Stimulated activated naive B cell treated with anti-CD40 and anti-IgM and Interleukin-4, amounts not matched to agents 10 μg/mL and 1 μg/mL and 100 μg/mL, for 72 hours (primary cell): ENCODE results near the gene CD300LG.

Source experiments
- ATAC-seq, 2 donors: fragments of 150-1000 bp; cut with Tn5 transposase; replicated peaks; 2 replicates each; pipeline ENCODE4 v1.10.0; 2021; ENCODE audit warnings: moderate library complexity in 1 of 2
- DNase-seq: peaks from one replicate; pipeline ENCODE4 v3.0.0; 2021
- H3K27ac Mint-ChIP-seq: one replicate; pipeline ENCODE4 v1.8.0; 2022; ENCODE audit warnings: mild to moderate bottlenecking, mixed read lengths
- H3K27me3 Mint-ChIP-seq, 2 donors: one replicate each; pipeline ENCODE4 v1.8.0; 2022; ENCODE audit warnings: mixed read lengths in 2 of 2
- H3K36me3 Mint-ChIP-seq, 2 donors: one replicate each; pipeline ENCODE4 v1.8.0; 2022; ENCODE audit warnings: mixed read lengths in 2 of 2, mild to moderate bottlenecking in 1 of 2
- H3K4me1 Mint-ChIP-seq, 2 donors: one replicate each; pipeline ENCODE4 v1.8.0; 2022; ENCODE audit warnings: mixed read lengths in 2 of 2, mild to moderate bottlenecking in 1 of 2
- H3K4me3 Mint-ChIP-seq, 2 donors: one replicate each; pipeline ENCODE4 v1.8.0; 2022; ENCODE audit warnings: mild to moderate bottlenecking in 2 of 2, mixed read lengths in 2 of 2, moderate library complexity in 1 of 2
- H3K9me3 Mint-ChIP-seq, 2 donors: one replicate each; pipeline ENCODE4 v1.8.0; 2022; ENCODE audit warnings: mixed read lengths in 2 of 2, mild to moderate bottlenecking in 1 of 2

The CD300LG gene

GRCh38 chr17:43871946-43872690 is 25.1 kb downstream of the CD300LG start:
- Mint-ChIP-seq H3K27ac (no peak overlapping the region), H3K9me3 (peaks cover 0 to 4% of the 10 kb centered on the region in 2 donors), H3K27me3 (peaks cover 44 to 46% of the 10 kb centered on the region in 2 donors), H3K36me3 (no peaks in the 10 kb centered on the region), H3K4me1 (peaks cover 6 to 11% of the 10 kb centered on the region in 2 donors), H3K4me3 (no peak overlapping the region)
- no peak for ATAC-seq
- DNase-seq: no peak

- peaks cover 6 to 9% of the 10 kb centered on the region in 2 donors for H3K4me1 Mint-ChIP-seq
- H3K27ac Mint-ChIP-seq: no peak overlapping the region
- no peak for DNase-seq
- no peaks in the 10 kb centered on the region for H3K36me3 Mint-ChIP-seq
- no peak overlapping the region for H3K4me3 Mint-ChIP-seq
- peaks cover 0 to 4% of the 10 kb centered on the region in 2 donors for H3K9me3 Mint-ChIP-seq
- no peak for ATAC-seq
- peaks cover 37 to 40% of the 10 kb centered on the region in 2 donors for H3K27me3 Mint-ChIP-seq
These were observed 26.1 kb downstream of the CD300LG start for GRCh38 chr17:43873091-43873490.

- H3K4me1 Mint-ChIP-seq: peaks cover 2 to 5% of the 10 kb centered on the region in 2 donors
- DNase-seq (no peak), ATAC-seq (no peak)
- peaks cover 34 to 36% of the 10 kb centered on the region in 2 donors for H3K27me3 Mint-ChIP-seq
- H3K27ac Mint-ChIP-seq: no peak overlapping the region
- peaks cover 0 to under 1% of the 10 kb centered on the region in 2 donors for H3K9me3 Mint-ChIP-seq
- H3K4me3 Mint-ChIP-seq: no peak overlapping the region
- H3K36me3 Mint-ChIP-seq: no peaks in the 10 kb centered on the region
These were observed 26.8 kb downstream of the CD300LG start for GRCh38 chr17:43873815-43874214.

GRCh38 chr17:43874293-43874692 is 27.3 kb downstream of the CD300LG start:
- Mint-ChIP-seq H3K4me1 (peaks cover 5 to 6% of the 10 kb centered on the region in 2 donors), H3K4me3 (no peak overlapping the region), H3K36me3 (no peaks in the 10 kb centered on the region), H3K9me3 (no peaks in the 10 kb centered on the region), H3K27ac (no peak overlapping the region), H3K27me3 (peaks cover 38 to 39% of the 10 kb centered on the region in 2 donors)
- DNase-seq: no peak
- ATAC-seq: no peak

- Mint-ChIP-seq H3K36me3 (no peaks in the 10 kb centered on the region), H3K4me3 (no peak overlapping the region), H3K9me3 (no peaks in the 10 kb centered on the region), H3K4me1 (peaks cover 5 to 6% of the 10 kb centered on the region in 2 donors), H3K27ac (no peak overlapping the region), H3K27me3 (peaks cover 38 to 44% of the 10 kb centered on the region in 2 donors)
- DNase-seq: no peak
- peak; percentile 55 to 60 for ATAC-seq
These were observed 28.6 kb downstream of the CD300LG start for GRCh38 chr17:43875476-43876147.

- peaks cover 5 to 6% of the 10 kb centered on the region in 2 donors for H3K4me1 Mint-ChIP-seq
- no peak overlapping the region for H3K4me3 Mint-ChIP-seq
- no peak overlapping the region for H3K27ac Mint-ChIP-seq
- H3K36me3 Mint-ChIP-seq: no peaks in the 10 kb centered on the region
- peaks cover 33 to 46% of the 10 kb centered on the region in 2 donors for H3K27me3 Mint-ChIP-seq
- no peaks in the 10 kb centered on the region for H3K9me3 Mint-ChIP-seq
- ATAC-seq: no peak
- no peak for DNase-seq
These were observed 30.1 kb downstream of the CD300LG start for GRCh38 chr17:43877031-43877430.

GRCh38 chr17:43877451-43878155 is 30.6 kb downstream of the CD300LG start:
- Mint-ChIP-seq H3K27me3 (peaks cover 29 to 49% of the 10 kb centered on the region in 2 donors), H3K9me3 (no peaks in the 10 kb centered on the region), H3K27ac (no peak overlapping the region), H3K36me3 (no peaks in the 10 kb centered on the region), H3K4me1 (peaks cover 3 to 5% of the 10 kb centered on the region in 2 donors), H3K4me3 (no peak overlapping the region)
- ATAC-seq: no peak
- DNase-seq: no peak

- no peaks in the 10 kb centered on the region for H3K9me3 Mint-ChIP-seq
- H3K4me3 Mint-ChIP-seq: no peak overlapping the region
- DNase-seq (peak; percentile 45), ATAC-seq (peak; percentile 77 to 81)
- peaks cover 34 to 55% of the 10 kb centered on the region in 2 donors for H3K27me3 Mint-ChIP-seq
- no peak overlapping the region for H3K27ac Mint-ChIP-seq
- peaks cover 3 to 5% of the 10 kb centered on the region in 2 donors for H3K4me1 Mint-ChIP-seq
- H3K36me3 Mint-ChIP-seq: no peaks in the 10 kb centered on the region
These were observed 31.5 kb downstream of the CD300LG start for GRCh38 chr17:43878260-43879175.

- Mint-ChIP-seq H3K36me3 (no peaks in the 10 kb centered on the region), H3K4me1 (peaks cover 3 to 5% of the 10 kb centered on the region in 2 donors), H3K27me3 (peaks cover 26 to 51% of the 10 kb centered on the region in 2 donors), H3K9me3 (no peaks in the 10 kb centered on the region), H3K27ac (no peak overlapping the region), H3K4me3 (no peak overlapping the region)
- no peak for DNase-seq
- no peak for ATAC-seq
These were observed 32.9 kb downstream of the CD300LG start for GRCh38 chr17:43879723-43880419.

GRCh38 chr17:43880420-43880991 is 33.5 kb downstream of the CD300LG start:
- Mint-ChIP-seq H3K27ac (no peak overlapping the region), H3K4me3 (no peak overlapping the region), H3K4me1 (peaks cover 3 to 5% of the 10 kb centered on the region in 2 donors), H3K9me3 (no peaks in the 10 kb centered on the region), H3K27me3 (peaks cover 26 to 51% of the 10 kb centered on the region in 2 donors), H3K36me3 (no peaks in the 10 kb centered on the region)
- ATAC-seq: peak in 1 of 2 donors; percentile 41
- DNase-seq: no peak

- DNase-seq (no peak), ATAC-seq (no peak)
- peaks cover 26 to 52% of the 10 kb centered on the region in 2 donors for H3K27me3 Mint-ChIP-seq
- H3K4me1 Mint-ChIP-seq: peaks cover 3 to 5% of the 10 kb centered on the region in 2 donors
- no peak overlapping the region for H3K27ac Mint-ChIP-seq
- H3K9me3 Mint-ChIP-seq: no peaks in the 10 kb centered on the region
- H3K4me3 Mint-ChIP-seq: no peak overlapping the region
- no peaks in the 10 kb centered on the region for H3K36me3 Mint-ChIP-seq
These were observed 34.2 kb downstream of the CD300LG start for GRCh38 chr17:43881181-43881580.

- Mint-ChIP-seq H3K27ac (no peak overlapping the region), H3K4me3 (no peak overlapping the region), H3K4me1 (peaks cover 3 to 5% of the 10 kb centered on the region in 2 donors), H3K36me3 (no peaks in the 10 kb centered on the region), H3K9me3 (no peaks in the 10 kb centered on the region), H3K27me3 (peaks cover 26 to 53% of the 10 kb centered on the region in 2 donors)
- DNase-seq: no peak
- no peak for ATAC-seq
These were observed 35.0 kb downstream of the CD300LG start for GRCh38 chr17:43881758-43882505.
